Panc1 (cell line): ENCODE data around the gene MTNR1B. TPM values are rescaled to one million over a fixed set of nuclear protein-coding genes. Genes with fewer than 3 reads are reported as not detected.

Experiments used
- ATAC-seq: fragments of 200-7000 bp; cut with Tn5 transposase; 2 replicates; pipeline ENCODE4 v1.9.1; 2020; ENCODE audit warnings: mild to moderate bottlenecking, moderate library complexity
- BruUV-seq: library from RNA; stranded (reverse); fragments of 400-500 nt; replicated peaks from 2 replicates; lab custom pipeline; 2021; lab: Mats Ljungman, UMichigan
- CTCF ChIA-PET: fragments of 300-600 bp; sonication (Branson Sonifier 250); formaldehyde crosslinking; loops from one replicate; lab custom pipeline; 2022; ENCODE audit warnings: antibody characterized with exemption; lab: Charles Lee
- POLR2A ChIA-PET: fragments of 300-600 bp; sonication (Branson Sonifier 250); formaldehyde crosslinking; loops from one replicate; lab custom pipeline; 2022; ENCODE audit warnings: antibody characterized with exemption; lab: Charles Lee
- DNase-seq: peaks from one replicate; pipeline ENCODE4 v3.0.0-alpha.2; 2010; ENCODE audit warnings: low read depth, low spot score
- H3K27ac ChIP-seq: 2 replicates; pipeline ENCODE4 v1.5.1; 2011; ENCODE audit warnings: mild to moderate bottlenecking, low read length, inconsistent platforms
- H3K27me3 ChIP-seq: fragments of 200-500 bp; sonication (Bioruptor generic); 2 replicates; pipeline ENCODE4 v1.6.0; 2014; ENCODE audit warnings: low read length, inconsistent platforms; ENCODE audit not compliant: control insufficient read depth, insufficient read depth
- H3K36me3 ChIP-seq: fragments of 200-500 bp; sonication (Bioruptor generic); 2 replicates; pipeline ENCODE4 v1.5.1; 2014; ENCODE audit warnings: inconsistent platforms, mild to moderate bottlenecking, low read length, moderate library complexity; ENCODE audit not compliant: control insufficient read depth, insufficient read depth
- H3K4me1 ChIP-seq: 2 replicates; pipeline ENCODE4 v1.5.1; 2011; ENCODE audit warnings: inconsistent platforms, mild to moderate bottlenecking, low read length, moderate library complexity; ENCODE audit not compliant: control insufficient read depth, insufficient read depth
- H3K4me3 ChIP-seq, 2 experiments: 2 replicates each; pipeline ENCODE4 v1.5.1; 2011 to 2012; ENCODE audit warnings: low read depth in 2 of 2, low read length in 2 of 2, mild to moderate bottlenecking in 2 of 2, inconsistent platforms in 1 of 2, moderate library complexity in 1 of 2
- H3K9me3 ChIP-seq: fragments of 200-500 bp; sonication (Bioruptor generic); 2 replicates; pipeline ENCODE4 v1.5.1; 2014; ENCODE audit warnings: low read depth, mild to moderate bottlenecking, inconsistent platforms, low read length, moderate library complexity; ENCODE audit not compliant: control insufficient read depth, insufficient read depth
- POLR2AphosphoS5 ChIP-seq: IDR thresholded peaks from 2 replicates; pipeline ENCODE4 v1.6.1; 2012; ENCODE audit warnings: mild to moderate bottlenecking, low read depth, low read length, moderate library complexity
- SIN3A ChIP-seq: IDR thresholded peaks from 2 replicates; pipeline ENCODE4 v1.6.1; 2012; ENCODE audit warnings: low read depth, mild to moderate bottlenecking, low read length, moderate library complexity, borderline replicate concordance; ENCODE audit not compliant: insufficient read depth
- TCF7L2 ChIP-seq: IDR thresholded peaks from 2 replicates; pipeline ENCODE4 v1.6.1; 2011; ENCODE audit warnings: mild to moderate bottlenecking, low read depth, low read length, inconsistent platforms
- in situ Hi-C: cut with HindIII; loops from 2 replicates; pipeline ENCODE4 v1.10.0; 2016; ENCODE audit warnings: low sequenced_read_pairs, low pct_unique_long_range_greater_than_20kb
- intact Hi-C: fragments of 100-400 bp; cut with micrococcal nuclease; formaldehyde crosslinking; loops from one replicate; pipeline ENCODE4 v1.10.0; 2022; ENCODE audit not compliant: unreplicated experiment
- total RNA-seq: library from RNA; stranded (reverse); gene quantifications from one replicate; pipeline ENCODE4 v1.2.1, GENCODE V29; 2021; ENCODE audit not compliant: unreplicated experiment
- TF ChIP-seq, protein P1 (sequence below): fragments of 450-650 bp; IDR thresholded peaks from 2 replicates; pipeline ENCODE4 v1.5.1; 2017; ENCODE audit warnings: mild to moderate bottlenecking
- TF ChIP-seq, protein P2 (sequence below), 2 experiments: IDR thresholded peaks; 2 replicates each; pipeline ENCODE4 v1.6.1; 2011 to 2012; ENCODE audit warnings: low read depth in 2 of 2, control low read depth in 1 of 2, low read length in 1 of 2, mild to moderate bottlenecking in 1 of 2, moderate library complexity in 1 of 2; ENCODE audit not compliant: insufficient read depth in 1 of 2

The MTNR1B gene
- total RNA-seq, 1 experiment from 2014 or later = not detected

DNA sequence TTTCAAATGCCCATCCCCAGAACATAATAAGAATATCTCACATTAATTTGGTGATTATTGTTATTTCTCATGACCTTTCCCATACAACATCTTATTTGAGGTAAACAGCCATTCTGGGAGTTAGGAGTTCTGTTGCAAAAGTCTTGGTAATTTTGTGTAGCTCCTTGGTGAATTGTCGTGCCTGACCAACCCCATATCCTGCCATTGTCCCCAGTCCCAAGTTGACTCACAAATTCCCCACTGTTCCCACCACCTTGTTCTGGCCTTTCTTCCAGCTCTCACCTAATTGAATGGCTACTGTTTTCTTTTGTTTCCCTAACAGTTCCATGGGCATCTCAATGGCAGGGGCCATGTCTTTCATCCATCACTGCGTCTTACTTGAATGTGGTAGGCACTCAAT lies 8.0 kb downstream of the MTNR1B start:
- no peak for TF ChIP-seq SIN3A
- no peak for TF ChIP-seq POLR2AphosphoS5
- TF ChIP-seq, protein P1, sequence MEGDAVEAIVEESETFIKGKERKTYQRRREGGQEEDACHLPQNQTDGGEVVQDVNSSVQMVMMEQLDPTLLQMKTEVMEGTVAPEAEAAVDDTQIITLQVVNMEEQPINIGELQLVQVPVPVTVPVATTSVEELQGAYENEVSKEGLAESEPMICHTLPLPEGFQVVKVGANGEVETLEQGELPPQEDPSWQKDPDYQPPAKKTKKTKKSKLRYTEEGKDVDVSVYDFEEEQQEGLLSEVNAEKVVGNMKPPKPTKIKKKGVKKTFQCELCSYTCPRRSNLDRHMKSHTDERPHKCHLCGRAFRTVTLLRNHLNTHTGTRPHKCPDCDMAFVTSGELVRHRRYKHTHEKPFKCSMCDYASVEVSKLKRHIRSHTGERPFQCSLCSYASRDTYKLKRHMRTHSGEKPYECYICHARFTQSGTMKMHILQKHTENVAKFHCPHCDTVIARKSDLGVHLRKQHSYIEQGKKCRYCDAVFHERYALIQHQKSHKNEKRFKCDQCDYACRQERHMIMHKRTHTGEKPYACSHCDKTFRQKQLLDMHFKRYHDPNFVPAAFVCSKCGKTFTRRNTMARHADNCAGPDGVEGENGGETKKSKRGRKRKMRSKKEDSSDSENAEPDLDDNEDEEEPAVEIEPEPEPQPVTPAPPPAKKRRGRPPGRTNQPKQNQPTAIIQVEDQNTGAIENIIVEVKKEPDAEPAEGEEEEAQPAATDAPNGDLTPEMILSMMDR = no peak
- TF ChIP-seq, protein P2, sequence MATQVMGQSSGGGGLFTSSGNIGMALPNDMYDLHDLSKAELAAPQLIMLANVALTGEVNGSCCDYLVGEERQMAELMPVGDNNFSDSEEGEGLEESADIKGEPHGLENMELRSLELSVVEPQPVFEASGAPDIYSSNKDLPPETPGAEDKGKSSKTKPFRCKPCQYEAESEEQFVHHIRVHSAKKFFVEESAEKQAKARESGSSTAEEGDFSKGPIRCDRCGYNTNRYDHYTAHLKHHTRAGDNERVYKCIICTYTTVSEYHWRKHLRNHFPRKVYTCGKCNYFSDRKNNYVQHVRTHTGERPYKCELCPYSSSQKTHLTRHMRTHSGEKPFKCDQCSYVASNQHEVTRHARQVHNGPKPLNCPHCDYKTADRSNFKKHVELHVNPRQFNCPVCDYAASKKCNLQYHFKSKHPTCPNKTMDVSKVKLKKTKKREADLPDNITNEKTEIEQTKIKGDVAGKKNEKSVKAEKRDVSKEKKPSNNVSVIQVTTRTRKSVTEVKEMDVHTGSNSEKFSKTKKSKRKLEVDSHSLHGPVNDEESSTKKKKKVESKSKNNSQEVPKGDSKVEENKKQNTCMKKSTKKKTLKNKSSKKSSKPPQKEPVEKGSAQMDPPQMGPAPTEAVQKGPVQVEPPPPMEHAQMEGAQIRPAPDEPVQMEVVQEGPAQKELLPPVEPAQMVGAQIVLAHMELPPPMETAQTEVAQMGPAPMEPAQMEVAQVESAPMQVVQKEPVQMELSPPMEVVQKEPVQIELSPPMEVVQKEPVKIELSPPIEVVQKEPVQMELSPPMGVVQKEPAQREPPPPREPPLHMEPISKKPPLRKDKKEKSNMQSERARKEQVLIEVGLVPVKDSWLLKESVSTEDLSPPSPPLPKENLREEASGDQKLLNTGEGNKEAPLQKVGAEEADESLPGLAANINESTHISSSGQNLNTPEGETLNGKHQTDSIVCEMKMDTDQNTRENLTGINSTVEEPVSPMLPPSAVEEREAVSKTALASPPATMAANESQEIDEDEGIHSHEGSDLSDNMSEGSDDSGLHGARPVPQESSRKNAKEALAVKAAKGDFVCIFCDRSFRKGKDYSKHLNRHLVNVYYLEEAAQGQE (IDR thresholded peaks at IDR 0.05; ENCODE audit: insufficient read depth in 1 of 2, low read depth in 2 of 2, low read length in 1 of 2) = no peak
- TF ChIP-seq TCF7L2 = no peak
- DNase-seq (no peak), ATAC-seq (no peak)
- intact Hi-C loops (no loop called here), in situ Hi-C loops (no loop called here)
- CTCF ChIA-PET = no interaction called here
- H3K4me1 ChIP-seq = no peaks in the 10 kb centered on the region
- BruUV-seq = no TSS peak
- no peak overlapping the region for H3K27ac ChIP-seq
- no peaks in the 10 kb centered on the region; the same call in 1 of the 2 replicates for H3K27me3 ChIP-seq
- H3K9me3 ChIP-seq = no peaks in the 10 kb centered on the region
- no peaks in the 10 kb centered on the region for H3K36me3 ChIP-seq
- no peak overlapping the region for H3K4me3 ChIP-seq
- POLR2A ChIA-PET = no interaction called here

DNA sequence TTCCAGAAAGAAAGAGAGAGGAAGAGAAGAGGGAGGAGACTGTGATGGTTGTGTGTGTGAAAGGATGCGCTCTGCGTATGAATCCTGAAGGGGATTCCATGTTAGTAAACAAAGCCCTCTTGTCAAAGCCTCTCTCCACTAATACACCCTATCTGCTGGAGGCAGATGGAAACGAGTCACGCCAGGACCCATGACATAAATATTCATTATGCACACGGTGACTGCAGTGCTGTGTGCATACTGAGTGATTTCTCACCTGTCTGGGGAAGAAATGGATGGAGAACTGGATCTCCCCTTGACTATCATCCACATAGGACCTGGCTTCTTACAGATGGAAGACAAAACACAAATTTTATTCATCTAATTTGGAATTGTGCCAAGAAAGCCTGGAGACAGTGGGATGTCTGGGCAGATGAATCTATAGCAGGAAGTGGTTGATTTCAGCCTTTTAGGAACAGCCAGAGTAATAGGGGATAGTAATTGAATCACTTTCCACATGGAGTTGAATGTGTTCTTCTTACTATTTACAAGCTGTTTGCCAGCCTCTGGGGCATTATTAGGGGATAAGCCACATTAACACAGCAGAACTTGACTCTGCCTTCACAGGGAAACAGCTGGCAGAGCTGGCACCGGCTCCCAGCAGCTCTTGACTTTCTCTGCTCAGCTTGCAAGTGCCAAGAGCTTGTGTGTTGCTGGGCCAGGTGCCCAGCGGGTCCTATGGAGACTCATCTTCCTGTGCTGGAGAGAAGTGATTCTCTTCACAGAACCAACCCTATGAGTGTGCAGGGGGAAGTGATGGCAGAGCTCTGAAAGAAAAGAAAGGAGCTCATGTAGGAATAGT lies 9.0 kb downstream of the MTNR1B start:
- in situ Hi-C loops (no loop called here), intact Hi-C loops (no loop called here)
- no TSS peak for BruUV-seq
- Histone ChIP-seq H3K4me3 (no peak overlapping the region), H3K36me3 (no peaks in the 10 kb centered on the region), H3K4me1 (no peaks in the 10 kb centered on the region), H3K9me3 (no peaks in the 10 kb centered on the region), H3K27ac (no peak overlapping the region), H3K27me3 (no peaks in the 10 kb centered on the region; the same call in 1 of the 2 replicates)
- ChIA-PET CTCF (no interaction called here), POLR2A (no interaction called here)
- ATAC-seq (no peak), DNase-seq (no peak)
- TF ChIP-seq, protein P2 (IDR thresholded peaks at IDR 0.05; ENCODE audit: insufficient read depth in 1 of 2, low read depth in 2 of 2, low read length in 1 of 2) = no peak
- TF ChIP-seq, protein P1 = no peak
- no peak for TF ChIP-seq TCF7L2
- TF ChIP-seq SIN3A = no peak
- TF ChIP-seq POLR2AphosphoS5 = no peak
